Stimulated activated CD8-positive, alpha-beta memory T cell treated with anti-CD3 and anti-CD28 coated beads, Interleukin-12 subunit alpha, Interleukin-12 subunit beta, amount 100 ng/mL, for 1 hour (primary cell): ENCODE results near the gene SPAAR.
"Not testable (repeated sequence)": the region's sequence is repeated elsewhere in the genome, so short reads cannot be mapped to it uniquely, and the experiment has no call there.

Experiments
- DNase-seq: peaks from one replicate; pipeline ENCODE4 v3.0.0-alpha.2; 2020; ENCODE audit warnings: low read depth

SPAAR gene

GRCh38 chr9:35904338-35904737, 5.0 kb upstream of the SPAAR start:
- DNase-seq = no peak

GRCh38 chr9:35905051-35905781, 4.1 kb upstream of the SPAAR start:
- DNase-seq = no peak

GRCh38 chr9:35905912-35906679, 3.2 kb upstream of the SPAAR start, which contains the start of gene HRCT1:
TSS of gene HRCT1 (plus strand) at chr9:35906202. CDS start at chr9:35906288, 86 bp downstream.
- no peak for DNase-seq

- DNase-seq = no peak
These were observed 2.2 kb upstream of the SPAAR start for GRCh38 chr9:35906923-35907699.

GRCh38 chr9:35907711-35908503, 1.4 kb upstream of the SPAAR start:
- DNase-seq = no peak

- DNase-seq = no peak
These were observed 675 bp upstream of the SPAAR start for GRCh38 chr9:35908504-35909125.

GRCh38 chr9:35909687-35910612, 660 bp downstream of the SPAAR start:
- DNase-seq = no peak

- DNase-seq = peak; percentile 10
These were observed 1.5 kb downstream of the SPAAR start for GRCh38 chr9:35910613-35911359.

GRCh38 chr9:35911690-35912089, 2.4 kb downstream of the SPAAR start:
- DNase-seq = no peak

GRCh38 chr9:35912791-35913400, 3.6 kb downstream of the SPAAR start:
- DNase-seq = no peak

GRCh38 chr9:35913429-35913828, 4.1 kb downstream of the SPAAR start:
- not testable (repeated sequence) for DNase-seq

GRCh38 chr9:35914301-35914807, 5.1 kb downstream of the SPAAR start:
- DNase-seq = no peak

- DNase-seq = no peak
These were observed 6.5 kb downstream of the SPAAR start for GRCh38 chr9:35915681-35916294.

GRCh38 chr9:35917261-35917660, 8.0 kb downstream of the SPAAR start:
- no peak for DNase-seq

- no peak for DNase-seq
These were observed 9.5 kb downstream of the SPAAR start for GRCh38 chr9:35918780-35919179.

GRCh38 chr9:35919212-35920008, 10.1 kb downstream of the SPAAR start:
- DNase-seq = no peak

GRCh38 chr9:35920051-35920620, 10.8 kb downstream of the SPAAR start:
- DNase-seq = no peak
